Transverse colon (tissue), 4 donors: ENCODE data around the gene XYLB. TPM values are rescaled to one million over a fixed set of nuclear protein-coding genes. Genes with fewer than 3 reads are reported as not detected.

Experiments used
- DNase-seq: peaks from one replicate; pipeline ENCODE4 v3.0.0-alpha.2; 2019
- H3K27ac ChIP-seq, 4 donors: fragments of 200-600 bp; sonication (generic); 2 replicates each; pipeline ENCODE4 v1.5.1; 2016 to 2018; ENCODE audit warnings: inconsistent platforms in 4 of 4
- H3K27me3 ChIP-seq: fragments of 200-600 bp; sonication (generic); 2 replicates; pipeline ENCODE4 v1.5.1; 2017; ENCODE audit warnings: inconsistent platforms
- H3K36me3 ChIP-seq, 4 donors: fragments of 200-600 bp; sonication (generic); 2 replicates each; pipeline ENCODE4 v1.5.1; 2017 to 2019; ENCODE audit warnings: inconsistent platforms in 4 of 4
- H3K4me1 ChIP-seq, 4 donors: fragments of 200-600 bp; sonication (generic); 2 replicates each; pipeline ENCODE4 v1.5.1; 2017 to 2020; ENCODE audit warnings: inconsistent platforms in 4 of 4
- H3K4me3 ChIP-seq, 4 donors: fragments of 200-600 bp; sonication (generic); 1 replicate in 1 of 4; 2 replicates in 3 of 4; pipeline versions ENCODE4 v1.5.1 to v1.6.1; 2017 to 2019; ENCODE audit warnings: inconsistent platforms in 4 of 4
- H3K9me3 ChIP-seq, 2 donors: fragments of 200-600 bp; sonication (generic); 2 replicates each; pipeline ENCODE4 v1.5.1; 2017 to 2019; ENCODE audit warnings: inconsistent platforms in 2 of 2
- CTCF ChIP-seq, 5 experiments: fragments of 200-600 bp in 3 of 5; fragments of 450-650 bp in 2 of 5; sonication (generic) in 3 of 5; IDR thresholded peaks; 1 replicate in 2 of 5; 2 replicates in 3 of 5; pipeline ENCODE4 v1.5.1; 2016 to 2017; ENCODE audit warnings: antibody characterized with exemption in 5 of 5, inconsistent platforms in 3 of 5, mild to moderate bottlenecking in 2 of 5, moderate library complexity in 1 of 5
- EP300 ChIP-seq: sonication (generic); formaldehyde crosslinking; IDR thresholded peaks from one replicate; pipeline ENCODE4 v1.6.1; 2017; ENCODE audit warnings: antibody characterized with exemption, low read depth
- POLR2A ChIP-seq: fragments of 450-650 bp; IDR thresholded peaks from one replicate; pipeline ENCODE4 v1.6.1; 2016; ENCODE audit warnings: antibody characterized with exemption, mild to moderate bottlenecking, moderate library complexity
- POLR2AphosphoS5 ChIP-seq, 3 donors: sonication (generic); formaldehyde crosslinking; IDR thresholded peaks; one replicate each; pipeline ENCODE4 v1.6.1; 2016; ENCODE audit warnings: antibody characterized with exemption in 3 of 3
- WGBS, 2 donors: methylation state at CpG; one replicate each; pipeline ENCODE4 v1.1.5; 2018; ENCODE audit warnings: low coverage in 1 of 2; 5-methylcytosine and 5-hydroxymethylcytosine counted together
- in situ Hi-C, 4 donors: fragments of 200-750 bp; cut with MboI; loops; one replicate each; pipeline versions ENCODE4 v1.15.0 to v1.15.1; 2017; ENCODE audit warnings: low sequenced_read_pairs in 3 of 4, low pct_ligation_motif_present in 1 of 4, low pct_unique_long_range_greater_than_20kb in 1 of 4
- intact Hi-C: fragments of 100-400 bp; cut with DNase I; formaldehyde crosslinking; loops from one replicate; pipeline ENCODE4 v1.15.1; 2023; ENCODE audit warnings: low total_unique reads
- total RNA-seq, 4 donors: library from RNA; depleted of rRNA; stranded (reverse); fragments of >200 nt; gene quantifications; one replicate each; pipeline ENCODE4 v1.1.0, GENCODE V29; 2016

Gene XYLB
- total RNA-seq, 4 donors from 2014 or later = 13.5 to 18.7 (median 15.1) TPM

- H3K36me3 ChIP-seq = peaks cover 0 to 5% (median 0%) of the 10 kb centered on the region in 4 donors
- H3K4me3 ChIP-seq = no peak overlapping the region
- no peak overlapping the region for H3K27ac ChIP-seq
- WGBS, 2 donors = 92 to 100% methylated on average over 1 to 5 of the region's 5 CpGs
- H3K9me3 ChIP-seq = no peaks in the 10 kb centered on the region
- H3K27me3 ChIP-seq = no peaks in the 10 kb centered on the region
- in situ Hi-C loops = no loop called here
- TF ChIP-seq CTCF (IDR thresholded peaks at IDR 0.05) (no peak), EP300 (no peak), POLR2AphosphoS5 (IDR thresholded peaks at IDR 0.05) (no peak)
- intact Hi-C loops = no loop called here
- H3K4me1 ChIP-seq = no peaks in the 10 kb centered on the region
- DNase-seq = no peak
Measured at GRCh38 chr3:38372214-38372601, 25.6 kb downstream of the XYLB start.

- in situ Hi-C loops = no loop called here
- intact Hi-C loops = no loop called here
- 89% methylated on average over 9 of the region's 9 CpGs; no CpG with 5 or more reads in 1 of the 2 donors for WGBS, 2 donors
Measured at GRCh38 chr3:38374221-38374620, 27.6 kb downstream of the XYLB start.

GRCh38 chr3:38375072-38375471 is 28.5 kb downstream of the XYLB start:
- no peak for TF ChIP-seq CTCF (IDR thresholded peaks at IDR 0.05)
- no peak for TF ChIP-seq EP300
- TF ChIP-seq POLR2AphosphoS5 (IDR thresholded peaks at IDR 0.05) = no peak
- TF ChIP-seq POLR2A = no peak
- Histone ChIP-seq H3K4me1 (no peaks in the 10 kb centered on the region), H3K27me3 (no peaks in the 10 kb centered on the region), H3K9me3 (no peaks in the 10 kb centered on the region), H3K27ac (no peak overlapping the region), H3K4me3 (no peak overlapping the region), H3K36me3 (peaks cover 0 to 15% (median 3%) of the 10 kb centered on the region in 4 donors)
- intact Hi-C loops = no loop called here
- in situ Hi-C loops = no loop called here
- WGBS, 2 donors = 95% methylated on average over 6 of the region's 6 CpGs; no CpG with 5 or more reads in 1 of the 2 donors
- DNase-seq = no peak

More at GRCh38 chr3:38374221-38374620, 27.6 kb downstream of the XYLB start:
- Histone ChIP-seq H3K36me3 (peaks cover 0 to 9% (median 3%) of the 10 kb centered on the region in 4 donors), H3K9me3 (no peaks in the 10 kb centered on the region), H3K27me3 (no peaks in the 10 kb centered on the region), H3K4me3 (no peak overlapping the region), H3K4me1 (no peaks in the 10 kb centered on the region), H3K27ac (no peak overlapping the region)
- DNase-seq = no peak
- TF ChIP-seq EP300 (no peak), POLR2A (no peak), POLR2AphosphoS5 (IDR thresholded peaks at IDR 0.05) (no peak), CTCF (IDR thresholded peaks at IDR 0.05) (no peak)

- Histone ChIP-seq H3K9me3 (no peaks in the 10 kb centered on the region), H3K4me1 (no peaks in the 10 kb centered on the region), H3K27me3 (no peaks in the 10 kb centered on the region), H3K4me3 (no peak overlapping the region), H3K36me3 (peaks cover 0 to 15% (median 4%) of the 10 kb centered on the region in 4 donors), H3K27ac (no peak overlapping the region)
- no peak for TF ChIP-seq CTCF (IDR thresholded peaks at IDR 0.05)
- TF ChIP-seq POLR2A = no peak
- intact Hi-C loops (no loop called here), in situ Hi-C loops (no loop called here)
- WGBS, 2 donors = 93% methylated on average over 8 of the region's 8 CpGs; no CpG with 5 or more reads in 1 of the 2 donors
- DNase-seq = no peak
Measured at GRCh38 chr3:38375488-38376097, 29.0 kb downstream of the XYLB start.
